GM12801 (cell line): ENCODE results near the gene SSH3.

Experiments used
- CTCF ChIP-seq: IDR thresholded peaks from one replicate; pipeline ENCODE4 v1.5.1; 2011; ENCODE audit warnings: control low read depth; ENCODE audit not compliant: insufficient read length; ENCODE audit errors: extremely low read depth

Gene SSH3

GRCh38 chr11:67322049-67322448, 18.7 kb downstream of the SSH3 start:
- no peak for TF ChIP-seq CTCF

- TF ChIP-seq CTCF = no peak
Observed at GRCh38 chr11:67323526-67323925, 20.2 kb downstream of the SSH3 start.

GRCh38 chr11:67332081-67332691, 28.9 kb downstream of the SSH3 start:
- no peak for TF ChIP-seq CTCF

GRCh38 chr11:67337257-67337656, 33.9 kb downstream of the SSH3 start:
- TF ChIP-seq CTCF = no peak

GRCh38 chr11:67344264-67344663, 40.9 kb downstream of the SSH3 start:
- TF ChIP-seq CTCF = no peak

- no peak for TF ChIP-seq CTCF
Observed at GRCh38 chr11:67345247-67345919, 42.1 kb downstream of the SSH3 start.

- peak; percentile 97 for TF ChIP-seq CTCF
Observed at GRCh38 chr11:67345920-67346819, 42.8 kb downstream of the SSH3 start.
